Measurements from ENCODE around the gene MEI4.

DNA sequence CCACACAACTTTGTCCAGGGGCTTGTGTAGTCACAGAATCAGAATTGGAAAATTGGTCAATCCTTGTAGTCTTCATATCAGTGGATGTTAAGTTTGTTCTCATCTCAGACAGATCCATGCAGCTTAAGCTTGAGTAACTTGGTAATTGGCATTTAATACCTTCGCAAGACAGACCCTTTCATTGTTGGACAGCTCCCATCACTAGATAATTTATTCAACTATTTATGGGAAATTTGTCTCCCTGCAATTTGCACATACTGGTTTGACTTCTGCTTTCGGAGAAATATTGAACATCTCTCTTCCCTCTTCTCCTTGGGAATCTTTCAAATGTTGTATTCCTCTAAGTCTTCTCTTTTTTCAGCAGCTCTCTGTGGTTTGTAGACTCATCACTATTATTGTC, 17.1 kb downstream of the MEI4 start:
- TF ChIP-seq EZH2phosphoT487 (IDR thresholded peaks at IDR 0.05; ENCODE audit: borderline replicate concordance) (no peak), ZNF274 (IDR thresholded peaks at IDR 0.05; ENCODE audit: low read depth, low read length) (no peak), SP1 (IDR thresholded peaks at IDR 0.05; ENCODE audit: low read depth) (no peak)
- TF ChIP-seq, protein P1, sequence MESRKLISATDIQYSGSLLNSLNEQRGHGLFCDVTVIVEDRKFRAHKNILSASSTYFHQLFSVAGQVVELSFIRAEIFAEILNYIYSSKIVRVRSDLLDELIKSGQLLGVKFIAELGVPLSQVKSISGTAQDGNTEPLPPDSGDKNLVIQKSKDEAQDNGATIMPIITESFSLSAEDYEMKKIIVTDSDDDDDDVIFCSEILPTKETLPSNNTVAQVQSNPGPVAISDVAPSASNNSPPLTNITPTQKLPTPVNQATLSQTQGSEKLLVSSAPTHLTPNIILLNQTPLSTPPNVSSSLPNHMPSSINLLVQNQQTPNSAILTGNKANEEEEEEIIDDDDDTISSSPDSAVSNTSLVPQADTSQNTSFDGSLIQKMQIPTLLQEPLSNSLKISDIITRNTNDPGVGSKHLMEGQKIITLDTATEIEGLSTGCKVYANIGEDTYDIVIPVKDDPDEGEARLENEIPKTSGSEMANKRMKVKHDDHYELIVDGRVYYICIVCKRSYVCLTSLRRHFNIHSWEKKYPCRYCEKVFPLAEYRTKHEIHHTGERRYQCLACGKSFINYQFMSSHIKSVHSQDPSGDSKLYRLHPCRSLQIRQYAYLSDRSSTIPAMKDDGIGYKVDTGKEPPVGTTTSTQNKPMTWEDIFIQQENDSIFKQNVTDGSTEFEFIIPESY (IDR thresholded peaks at IDR 0.05; ENCODE audit: extremely low read depth, insufficient replicate concordance, low read length): no peak

Data from HCT116 (cell line).